ENCODE measurements around the gene SLC44A3. TPM values are rescaled to one million over a fixed set of nuclear protein-coding genes. Genes with fewer than 3 reads are reported as not detected.
A peak's percentile ranks its signal among the peaks of the same experiment; 100 is the strongest.

Gene SLC44A3
- total RNA-seq, 4 donors from 2014 or later, result 0.63 to 1.7 (median 0.83) TPM

GRCh38 chr1:94876362-94876761 lies 56.2 kb downstream of the SLC44A3 start:
- DNase-seq (ENCODE audit: extremely low spot score), result no peak
- H3K27ac ChIP-seq (replicated peaks in 1 of 4), result peak overlapping the region in 2 of 4 donors; percentile 84 to 85

GRCh38 chr1:94878329-94878728 lies 58.2 kb downstream of the SLC44A3 start:
- WGBS, result 94% methylated on average over 5 of the region's 5 CpGs
- intact Hi-C loops (cut with DNase I), result no loop called here
- no peak for TF ChIP-seq CTCF (IDR thresholded peaks at IDR 0.05)
- TF ChIP-seq POLR2AphosphoS5 (IDR thresholded peaks at IDR 0.05), result no peak
- no peak for TF ChIP-seq EP300 (IDR thresholded peaks at IDR 0.05)
- no peak for TF ChIP-seq POLR2A (IDR thresholded peaks at IDR 0.05; ENCODE audit: low read depth)
- H3K36me3 ChIP-seq, result no peaks in the 10 kb centered on the region
- no peak for DNase-seq (ENCODE audit: extremely low spot score)
- H3K27ac ChIP-seq (replicated peaks in 1 of 4), result no peak overlapping the region
- no peaks in the 10 kb centered on the region for H3K27me3 ChIP-seq
- no peaks in the 10 kb centered on the region for H3K9me3 ChIP-seq
- peaks cover 10 to 28% (median 27%) of the 10 kb centered on the region in 4 donors for H3K4me1 ChIP-seq
- no peak overlapping the region for H3K4me3 ChIP-seq

More at GRCh38 chr1:94876362-94876761, 56.2 kb downstream of the SLC44A3 start:
- no peak for TF ChIP-seq CTCF (IDR thresholded peaks at IDR 0.05)
- no peak for TF ChIP-seq POLR2A (IDR thresholded peaks at IDR 0.05; ENCODE audit: low read depth)
- TF ChIP-seq EP300 (IDR thresholded peaks at IDR 0.05), result no peak
- TF ChIP-seq POLR2AphosphoS5 (IDR thresholded peaks at IDR 0.05), result no peak
- Histone ChIP-seq H3K9me3 (no peaks in the 10 kb centered on the region), H3K36me3 (no peaks in the 10 kb centered on the region), H3K27me3 (no peaks in the 10 kb centered on the region), H3K4me1 (peaks cover 15 to 34% (median 29%) of the 10 kb centered on the region in 4 donors), H3K4me3 (no peak overlapping the region)
- 78% methylated on average over 3 of the region's 3 CpGs for WGBS
- intact Hi-C loops (cut with DNase I), result no loop called here

- no peak for DNase-seq (ENCODE audit: extremely low spot score)
- no peaks in the 10 kb centered on the region for H3K9me3 ChIP-seq
- WGBS, result 13% methylated on average over 4 of the region's 4 CpGs
- peaks cover 0 to 30% (median 26%) of the 10 kb centered on the region in 4 donors for H3K4me1 ChIP-seq
- H3K4me3 ChIP-seq, result peak overlapping the region in 3 of 4 donors; percentile 22 to 31 (median 22)
- no peaks in the 10 kb centered on the region for H3K27me3 ChIP-seq
- H3K27ac ChIP-seq (replicated peaks in 1 of 4), result peak overlapping the region; percentile 66 to 80 (median 78)
- intact Hi-C loops (cut with DNase I), result no loop called here
- H3K36me3 ChIP-seq, result no peaks in the 10 kb centered on the region
- TF ChIP-seq POLR2AphosphoS5 (IDR thresholded peaks at IDR 0.05) (no peak), POLR2A (IDR thresholded peaks at IDR 0.05; ENCODE audit: low read depth) (no peak), EP300 (IDR thresholded peaks at IDR 0.05) (no peak), CTCF (IDR thresholded peaks at IDR 0.05) (no peak)
These were observed 63.5 kb downstream of the SLC44A3 start for GRCh38 chr1:94883691-94884090.

GRCh38 chr1:94884106-94884505 lies 63.9 kb downstream of the SLC44A3 start:
- Histone ChIP-seq H3K36me3 (no peaks in the 10 kb centered on the region), H3K27me3 (no peaks in the 10 kb centered on the region), H3K4me3 (peak overlapping the region in 3 of 4 donors; percentile 22 to 31 (median 22)), H3K27ac (replicated peaks in 1 of 4) (peak overlapping the region; percentile 66 to 80 (median 78)), H3K9me3 (no peaks in the 10 kb centered on the region), H3K4me1 (peaks cover 0 to 30% (median 26%) of the 10 kb centered on the region in 4 donors)
- TF ChIP-seq CTCF (IDR thresholded peaks at IDR 0.05) (no peak), EP300 (IDR thresholded peaks at IDR 0.05) (no peak), POLR2AphosphoS5 (IDR thresholded peaks at IDR 0.05) (no peak), POLR2A (IDR thresholded peaks at IDR 0.05; ENCODE audit: low read depth) (no peak)
- intact Hi-C loops (cut with DNase I), result no loop called here
- DNase-seq (ENCODE audit: extremely low spot score), result no peak
- WGBS, result 19% methylated on average over 6 of the region's 6 CpGs

- WGBS, result 40% methylated on average over 6 of the region's 6 CpGs
- intact Hi-C loops (cut with DNase I), result no loop called here
These were observed 64.3 kb downstream of the SLC44A3 start for GRCh38 chr1:94884507-94884906.

More at GRCh38 chr1:94884507-94884906, 64.3 kb downstream of the SLC44A3 start:
- no peak for DNase-seq (ENCODE audit: extremely low spot score)
- Histone ChIP-seq H3K9me3 (no peaks in the 10 kb centered on the region), H3K27ac (replicated peaks in 1 of 4) (peak overlapping the region; percentile 66 to 80 (median 78)), H3K4me3 (peak overlapping the region in 2 of 4 donors; percentile 22), H3K27me3 (no peaks in the 10 kb centered on the region), H3K4me1 (peaks cover 0 to 30% (median 26%) of the 10 kb centered on the region in 4 donors), H3K36me3 (no peaks in the 10 kb centered on the region)
- TF ChIP-seq POLR2A (IDR thresholded peaks at IDR 0.05; ENCODE audit: low read depth), result no peak
- no peak for TF ChIP-seq EP300 (IDR thresholded peaks at IDR 0.05)
- no peak for TF ChIP-seq CTCF (IDR thresholded peaks at IDR 0.05)
- TF ChIP-seq POLR2AphosphoS5 (IDR thresholded peaks at IDR 0.05), result no peak
